NCI-H345 treated with DMSO at 0.1 percent for 48 hours (cell line): ENCODE data around the gene CRB2.
"Not testable (repeated sequence)": the region's sequence is repeated elsewhere in the genome, so short reads cannot be mapped to it uniquely, and the experiment has no call there.

Experiments
- DNase-seq: peaks from one replicate; lab custom pipeline; 2025; ENCODE audit not compliant: unreplicated experiment; lab: John Stamatoyannopoulos, UW

CRB2 gene

GRCh38 chr9:123398938-123399337 is 42.9 kb downstream of the CRB2 start:
- not testable (repeated sequence) for DNase-seq

GRCh38 chr9:123399803-123400378 is 43.9 kb downstream of the CRB2 start:
- no peak for DNase-seq

GRCh38 chr9:123400926-123401503 is 45.0 kb downstream of the CRB2 start:
- no peak for DNase-seq

GRCh38 chr9:123401879-123402513 is 46.0 kb downstream of the CRB2 start:
- no peak for DNase-seq

GRCh38 chr9:123402981-123403509 is 47.0 kb downstream of the CRB2 start:
- DNase-seq, result no peak

- DNase-seq, result no peak
Observed at GRCh38 chr9:123406016-123406415, 50.0 kb downstream of the CRB2 start.

GRCh38 chr9:123406691-123407216 is 50.8 kb downstream of the CRB2 start:
- no peak for DNase-seq

- DNase-seq, result no peak
Observed at GRCh38 chr9:123407217-123407851, 51.3 kb downstream of the CRB2 start.

GRCh38 chr9:123408313-123409262 is 52.6 kb downstream of the CRB2 start:
- no peak for DNase-seq

GRCh38 chr9:123410281-123410910 is 54.4 kb downstream of the CRB2 start:
- DNase-seq, result no peak

- no peak for DNase-seq
Observed at GRCh38 chr9:123411191-123411590, 55.2 kb downstream of the CRB2 start.

GRCh38 chr9:123411636-123412035 is 55.6 kb downstream of the CRB2 start:
- DNase-seq, result no peak

- DNase-seq, result no peak
Observed at GRCh38 chr9:123412171-123412820, 56.3 kb downstream of the CRB2 start.

GRCh38 chr9:123414204-123414603 is 58.2 kb downstream of the CRB2 start:
- no peak for DNase-seq

- DNase-seq, result no peak
Observed at GRCh38 chr9:123414936-123415930, 59.2 kb downstream of the CRB2 start.

- no peak for DNase-seq
Observed at GRCh38 chr9:123416176-123416575, 60.2 kb downstream of the CRB2 start.

GRCh38 chr9:123417289-123418051 is 61.5 kb downstream of the CRB2 start:
- DNase-seq, result no peak

GRCh38 chr9:123418052-123418430 is 62.0 kb downstream of the CRB2 start:
- DNase-seq, result no peak
